GM06990 (cell line): ENCODE data around the gene DGKA.
"Not testable (repeated sequence)": the region's sequence is repeated elsewhere in the genome, so short reads cannot be mapped to it uniquely, and the experiment has no call there.

ENCODE experiments used
- DNase-seq: peaks from one replicate; pipeline ENCODE4 v3.0.0-alpha.2; 2011; ENCODE audit not compliant: insufficient read length; ENCODE audit errors: extremely low read depth
- H3K27me3 ChIP-seq: replicated peaks from 2 replicates; pipeline ENCODE4 v1.6.0; 2011; ENCODE audit warnings: low read length; ENCODE audit not compliant: control insufficient read depth, insufficient read depth
- H3K36me3 ChIP-seq: 2 replicates; pipeline ENCODE4 v1.5.1; 2011; ENCODE audit warnings: low read length; ENCODE audit not compliant: control insufficient read depth, insufficient read depth
- H3K4me3 ChIP-seq: replicated peaks from 2 replicates; pipeline ENCODE4 v1.5.1; 2011; ENCODE audit warnings: low read depth, mild to moderate bottlenecking, control low read depth, low read length
- CTCF ChIP-seq: IDR thresholded peaks from 2 replicates; pipeline ENCODE4 v1.5.1; 2011; ENCODE audit warnings: low read length, control low read depth, mild to moderate bottlenecking, inconsistent platforms; ENCODE audit not compliant: insufficient read depth, poor library complexity, severe bottlenecking

Gene DGKA

GRCh38 chr12:55997535-55997859, 66.5 kb downstream of the DGKA start:
- no peak for DNase-seq
- no peak for TF ChIP-seq CTCF
- H3K4me3 ChIP-seq = peak overlapping the region; percentile 82
- peaks cover 13% of the 10 kb centered on the region for H3K36me3 ChIP-seq
- no peaks in the 10 kb centered on the region for H3K27me3 ChIP-seq

GRCh38 chr12:55999522-55999921, 68.6 kb downstream of the DGKA start:
- not testable (repeated sequence) for DNase-seq, H3K36me3 ChIP-seq, H3K4me3 ChIP-seq, H3K27me3 ChIP-seq

GRCh38 chr12:55999999-56000540, 69.1 kb downstream of the DGKA start:
- H3K36me3 ChIP-seq, DNase-seq, H3K4me3 ChIP-seq, H3K27me3 ChIP-seq: not testable (repeated sequence)

- Histone ChIP-seq H3K4me3 (no peak overlapping the region), H3K27me3 (no peaks in the 10 kb centered on the region), H3K36me3 (peaks cover 9% of the 10 kb centered on the region)
- TF ChIP-seq CTCF = no peak
- DNase-seq = no peak
Observed at GRCh38 chr12:56001487-56002100, 70.6 kb downstream of the DGKA start.

GRCh38 chr12:56003376-56003775, 72.4 kb downstream of the DGKA start:
- H3K27me3 ChIP-seq, H3K4me3 ChIP-seq, DNase-seq, H3K36me3 ChIP-seq: not testable (repeated sequence)
